ENCODE data around the gene OR5AU1.

Gene OR5AU1

DNA sequence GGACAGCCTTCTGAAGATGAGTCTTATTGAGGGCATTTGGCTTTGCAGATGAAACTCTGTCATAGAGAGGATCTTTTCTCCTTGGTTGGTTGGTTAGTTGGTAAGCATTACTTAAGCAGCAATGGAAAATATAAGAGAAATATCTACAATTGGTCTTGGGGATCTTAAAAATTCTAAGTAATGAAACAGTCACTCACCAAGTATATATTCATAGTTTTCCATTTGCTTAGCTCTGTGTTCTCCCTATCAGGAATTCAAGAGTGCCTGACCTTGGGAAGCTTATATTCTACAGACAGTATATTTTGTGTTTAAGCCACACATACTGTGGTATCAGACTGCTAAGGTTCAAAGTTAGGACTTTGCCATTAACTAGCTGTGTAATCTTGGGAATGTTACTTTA lies at the start of gene OR5AU1:
OR5AU1 (minus strand) TSS at position 101 of the 400 bp plus-strand sequence. CDS start 191 bp downstream, outside the sequence.
- no peak for DNase-seq (ENCODE audit: low spot score)

- DNase-seq (ENCODE audit: low spot score), result no peak
Measured at GRCh38 chr14:21205026-21205677, 49.3 kb upstream of the OR5AU1 start.

GRCh38 chr14:21204167-21205025 lies 48.5 kb upstream of the OR5AU1 start:
- DNase-seq (ENCODE audit: low spot score), result no peak

DNA sequence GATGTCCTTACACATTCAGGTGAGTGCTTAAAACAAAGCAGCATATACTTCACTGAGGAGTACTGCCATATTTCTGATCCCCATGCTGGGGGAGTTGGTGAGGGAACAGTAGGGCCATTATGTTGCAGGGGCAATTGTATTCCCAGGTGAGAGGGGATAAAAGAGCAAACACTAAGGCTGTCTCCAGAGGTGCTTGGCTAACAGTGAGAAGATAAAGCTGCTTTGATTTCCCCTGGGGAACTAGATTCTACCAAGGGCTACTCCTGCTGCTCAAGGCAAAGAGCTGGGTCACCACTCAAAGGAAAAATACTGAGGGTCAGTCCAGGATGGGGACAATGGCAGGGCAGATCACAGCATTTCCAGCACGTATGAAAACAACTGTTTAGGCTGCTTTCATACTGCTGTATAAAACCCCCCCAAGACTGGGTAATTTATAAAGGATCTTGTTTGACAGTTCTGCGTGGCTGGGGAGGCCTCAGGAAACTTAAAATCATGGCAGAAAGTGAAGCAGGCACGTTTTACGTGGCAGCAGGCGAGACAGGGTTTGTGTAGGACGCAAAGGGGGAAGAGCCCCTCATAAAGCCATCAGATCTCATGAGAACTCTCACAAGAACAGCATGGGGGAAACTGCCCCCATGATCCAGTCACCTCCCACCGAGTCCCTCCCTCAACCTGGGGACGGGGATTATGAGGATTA lies 47.8 kb upstream of the OR5AU1 start:
- no peak for DNase-seq (ENCODE audit: low spot score)

DNA sequence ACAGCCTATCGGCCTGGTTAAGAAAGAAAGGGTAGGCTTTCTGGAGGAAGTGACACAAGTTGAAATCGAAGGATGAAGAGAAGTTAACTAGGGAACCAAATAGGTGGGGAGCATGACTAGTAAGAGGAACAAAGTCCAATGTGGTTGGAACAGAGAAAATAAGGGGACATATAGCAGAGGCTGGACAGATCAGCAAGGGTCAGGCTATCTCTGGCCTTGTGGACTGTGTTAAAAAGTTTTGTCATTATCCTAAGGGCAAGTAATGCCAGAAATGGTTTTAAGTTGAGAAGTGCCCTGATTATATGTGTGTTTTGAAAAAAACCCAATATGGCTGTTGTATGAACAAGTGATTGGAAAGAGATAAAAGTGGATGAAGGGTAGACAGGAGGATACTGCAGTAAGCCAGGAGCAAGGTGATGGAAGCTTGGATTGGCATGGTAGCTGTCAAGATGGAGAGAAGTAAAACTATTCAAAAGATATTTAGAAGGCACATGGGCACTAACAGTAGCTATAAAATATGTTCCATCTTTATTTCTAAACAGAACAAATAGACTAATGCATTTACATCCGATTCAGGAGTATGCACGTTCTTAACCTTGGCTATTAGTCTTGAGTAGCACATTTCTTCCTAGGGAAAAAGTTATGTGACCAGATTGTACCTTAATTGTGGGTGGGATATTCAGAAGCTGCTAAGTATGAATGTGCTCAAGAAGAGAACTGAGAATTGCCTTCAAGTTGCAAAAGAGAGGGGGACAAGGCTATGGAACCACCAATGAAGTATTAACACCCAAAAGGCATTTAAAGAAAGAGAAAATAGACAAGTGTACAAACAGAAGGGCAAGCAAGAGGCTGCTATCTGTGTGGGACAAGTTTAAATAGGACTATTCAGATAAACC lies 46.8 kb upstream of the OR5AU1 start:
- no peak for DNase-seq (ENCODE audit: low spot score)

DNA sequence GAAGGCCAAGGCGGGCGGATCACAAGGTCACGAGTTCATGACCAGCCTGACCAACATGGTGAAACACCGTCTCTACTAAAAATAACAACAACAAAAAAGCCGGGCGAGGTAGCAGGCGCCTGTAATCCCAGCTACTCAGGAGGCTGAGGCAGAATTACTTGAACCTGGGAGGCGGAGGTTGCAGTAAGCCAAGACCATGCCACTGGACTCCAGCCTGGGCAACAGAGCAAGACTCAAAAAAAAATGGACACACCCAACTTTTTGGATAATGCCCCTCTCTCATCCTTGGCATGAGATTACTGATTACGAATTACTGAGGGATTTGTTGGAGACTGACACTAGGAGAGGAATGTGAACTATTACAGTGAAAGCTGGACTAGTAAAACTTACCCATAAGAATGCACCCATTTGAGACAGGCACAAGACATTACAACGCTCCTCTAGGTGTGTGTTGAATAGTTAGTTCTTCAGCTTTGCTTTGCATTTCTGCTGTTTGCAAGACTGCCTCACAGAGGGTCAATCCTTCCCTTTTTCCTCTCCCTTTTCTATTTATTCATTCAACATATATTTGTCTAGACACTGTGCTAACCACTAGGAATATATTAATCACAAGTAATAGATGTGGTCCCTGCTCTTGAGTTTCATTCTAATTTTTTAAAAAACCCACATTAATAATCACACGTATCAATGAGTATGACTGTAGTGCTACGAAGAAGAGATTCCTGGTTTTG lies 46.0 kb upstream of the OR5AU1 start:
- DNase-seq (ENCODE audit: low spot score), result no peak

GRCh38 chr14:21200752-21201461 lies 45.0 kb upstream of the OR5AU1 start:
- no peak for DNase-seq (ENCODE audit: low spot score)

- DNase-seq (ENCODE audit: low spot score), result no peak
Measured at GRCh38 chr14:21199611-21200560, 44.0 kb upstream of the OR5AU1 start.

DNA sequence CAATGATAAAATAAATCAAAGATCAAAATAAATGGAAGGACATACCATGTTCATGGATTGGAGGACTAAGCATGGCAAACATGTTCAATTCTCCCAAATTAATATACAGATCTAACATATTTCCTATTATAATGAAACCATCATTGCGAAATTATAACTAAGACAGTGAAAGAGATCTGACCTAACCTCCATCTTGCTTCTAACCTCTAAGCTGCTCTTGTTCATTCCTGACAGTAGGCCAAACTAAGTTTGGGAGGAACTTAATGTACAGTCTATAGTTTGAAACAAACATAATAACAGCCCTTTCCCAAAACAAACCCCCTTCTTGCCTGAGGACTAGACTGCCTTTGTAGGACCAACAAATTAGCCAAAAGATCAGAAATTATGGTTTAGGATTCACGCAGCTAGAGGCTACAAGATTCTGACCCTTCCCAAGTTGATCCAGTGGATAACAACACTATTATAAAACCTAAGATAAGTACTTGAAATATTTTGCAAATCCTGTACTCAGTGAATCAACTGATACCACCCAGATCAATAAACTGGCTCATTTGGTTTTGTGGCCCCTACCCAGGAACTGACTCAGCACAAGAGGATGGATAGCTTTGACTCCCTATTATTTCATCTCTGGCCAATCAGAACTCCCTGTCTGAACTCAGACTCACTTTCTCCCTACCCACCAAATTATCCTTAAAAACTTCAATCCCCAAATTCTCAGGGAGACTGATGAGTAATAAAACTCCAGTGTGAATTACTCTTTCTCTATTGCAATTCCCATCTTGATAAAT lies 41.7 kb upstream of the OR5AU1 start:
- DNase-seq (ENCODE audit: low spot score), result no peak

- DNase-seq (ENCODE audit: low spot score), result no peak
Measured at GRCh38 chr14:21194597-21194996, 38.7 kb upstream of the OR5AU1 start.

- no peak for DNase-seq (ENCODE audit: low spot score)
Measured at GRCh38 chr14:21192875-21193535, 37.1 kb upstream of the OR5AU1 start.

GRCh38 chr14:21192447-21192822 lies 36.6 kb upstream of the OR5AU1 start:
- DNase-seq (ENCODE audit: low spot score), result no peak

DNA sequence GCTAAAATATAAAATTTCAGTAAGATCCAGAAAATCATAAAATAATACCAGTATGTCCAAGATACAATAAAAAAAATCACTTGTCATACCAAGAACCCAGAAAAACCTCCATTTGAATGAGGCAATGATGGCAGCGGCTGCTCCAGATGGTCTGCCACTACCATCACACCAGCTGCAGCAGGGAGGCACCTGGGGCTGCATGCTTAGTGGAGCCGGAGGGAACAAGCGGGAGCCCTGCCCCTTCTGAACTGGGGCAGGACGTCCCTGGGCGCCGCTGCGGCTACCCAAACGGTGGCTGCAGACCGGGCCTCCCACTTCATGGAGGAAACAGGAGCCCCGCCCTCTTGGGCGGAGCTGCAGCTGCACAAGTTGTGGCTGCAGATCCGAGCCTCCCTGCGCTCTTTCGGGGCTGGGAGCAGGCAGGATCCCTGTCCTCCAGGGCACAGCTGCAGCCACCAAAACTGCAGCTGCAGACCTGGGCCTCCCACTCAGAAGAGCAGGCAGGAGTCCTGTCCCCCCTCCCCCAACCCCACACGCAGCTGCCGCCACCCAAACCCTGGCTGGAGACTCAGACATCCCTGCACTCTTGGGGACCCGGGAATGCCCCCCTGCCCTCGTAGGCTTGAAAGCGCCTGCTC lies 36.1 kb upstream of the OR5AU1 start:
- peak; percentile 77 for DNase-seq (ENCODE audit: low spot score)

- DNase-seq (ENCODE audit: low spot score), result no peak
Measured at GRCh38 chr14:21191261-21191808, 35.5 kb upstream of the OR5AU1 start.

- DNase-seq (ENCODE audit: low spot score), result no peak
Measured at GRCh38 chr14:21185491-21185890, 29.6 kb upstream of the OR5AU1 start.

DNA sequence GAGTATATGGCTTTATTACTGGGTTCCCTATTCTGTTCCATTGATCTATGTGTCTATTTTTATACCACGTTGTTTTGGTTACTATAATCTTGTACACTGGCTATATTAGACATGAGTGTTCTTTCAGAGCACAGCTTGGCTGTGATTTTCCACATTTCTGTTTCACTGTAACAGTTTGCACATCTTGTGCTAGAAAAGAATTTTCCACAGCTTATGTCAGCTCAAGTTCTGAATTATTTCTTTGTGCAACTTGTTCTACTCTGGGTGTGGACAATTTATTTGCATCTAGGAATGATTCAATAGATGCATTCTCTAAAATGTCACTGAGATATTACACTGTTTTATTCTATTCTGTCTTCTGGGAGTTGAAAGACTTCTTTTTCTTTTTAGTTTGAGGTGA lies 28.4 kb upstream of the OR5AU1 start:
- no peak for DNase-seq (ENCODE audit: low spot score)

DNA sequence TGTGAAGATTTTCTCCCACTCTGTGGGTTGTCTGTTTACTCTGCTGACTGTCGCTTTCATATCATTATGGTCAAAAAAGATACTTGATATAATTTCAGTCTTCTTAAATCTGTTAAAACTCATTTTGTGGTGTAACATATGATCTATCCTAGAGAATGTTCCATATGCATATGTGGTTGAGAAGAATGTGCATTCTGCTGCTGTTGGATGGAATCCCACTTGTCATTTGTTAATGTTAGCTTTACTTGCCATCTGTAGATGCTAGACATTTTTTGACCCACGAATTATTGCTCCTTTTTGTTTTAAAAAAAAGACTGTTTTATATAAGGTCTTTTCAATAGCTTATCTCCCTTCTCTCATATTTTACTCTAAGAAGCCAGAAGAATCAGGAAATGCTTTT lies 26.3 kb upstream of the OR5AU1 start:
- DNase-seq (ENCODE audit: low spot score), result no peak
